HepG2 (cell line): Measurements from ENCODE around the gene VTI1B. TPM values are rescaled to one million over a fixed set of nuclear protein-coding genes. Genes with fewer than 3 reads are reported as not detected.

Experiments used
- ATRX ChIP-seq: sonication (generic); formaldehyde crosslinking; IDR thresholded peaks from 2 replicates; pipeline ENCODE4 v1.4.0; 2020; ENCODE audit warnings: missing genetic modification reagents, borderline replicate concordance
- ERF ChIP-seq: IDR thresholded peaks from 2 replicates; pipeline ENCODE4 v1.6.1; 2018; ENCODE audit warnings: missing biosample characterization, missing genetic modification reagents
- ETV5 ChIP-seq: IDR thresholded peaks from 2 replicates; pipeline ENCODE4 v1.6.1; 2018; ENCODE audit warnings: missing biosample characterization, missing genetic modification reagents, inconsistent platforms, borderline replicate concordance
- ETV6 ChIP-seq: sonication (generic); formaldehyde crosslinking; conservative IDR thresholded peaks from 2 replicates; pipeline ENCODE4 v1.4.0; 2020; ENCODE audit warnings: missing genetic modification reagents
- KAT7 ChIP-seq: IDR thresholded peaks from 2 replicates; pipeline ENCODE4 v1.6.1; 2018; ENCODE audit warnings: borderline replicate concordance, missing compliant biosample characterization
- LCORL ChIP-seq, 2 experiments: fragments of 450-650 bp in 1 of 2; sonication (generic) in 1 of 2; formaldehyde crosslinking in 1 of 2; IDR thresholded peaks; 2 replicates each; pipeline versions ENCODE4 v1.5.0 to v1.6.1; 2017 to 2020; ENCODE audit warnings: antibody characterized with exemption in 1 of 2, missing genetic modification reagents in 1 of 2
- MTA1 ChIP-seq: sonication (generic); formaldehyde crosslinking; IDR thresholded peaks from 2 replicates; pipeline ENCODE4 v1.4.0; 2020; ENCODE audit warnings: missing genetic modification reagents, mild to moderate bottlenecking, borderline replicate concordance
- NONO ChIP-seq, 2 experiments: fragments of 450-650 bp in 1 of 2; sonication (generic) in 1 of 2; formaldehyde crosslinking in 1 of 2; IDR thresholded peaks in 1 of 2; conservative IDR thresholded peaks in 1 of 2; 2 replicates each; pipeline versions ENCODE4 v1.6.1 to v1.8.0; 2017 to 2022; ENCODE audit warnings: mild to moderate bottlenecking in 1 of 2, missing genetic modification reagents in 1 of 2, moderate library complexity in 1 of 2
- PRMT3 ChIP-seq: sonication (generic); formaldehyde crosslinking; IDR thresholded peaks from 2 replicates; pipeline ENCODE4 v1.8.1; 2022; ENCODE audit warnings: low read depth, mild to moderate bottlenecking, moderate library complexity, missing genetic modification reagents, borderline replicate concordance
- SKI ChIP-seq: fragments of 450-650 bp; IDR thresholded peaks from one replicate; pipeline ENCODE4 v1.6.1; 2018; ENCODE audit warnings: mild to moderate bottlenecking; ENCODE audit not compliant: partially characterized antibody
- XBP1 ChIP-seq: sonication (generic); formaldehyde crosslinking; IDR thresholded peaks from 2 replicates; pipeline ENCODE4 v1.5.0; 2020; ENCODE audit warnings: missing genetic modification reagents
- ZMYM4 ChIP-seq: sonication (generic); formaldehyde crosslinking; IDR thresholded peaks from 2 replicates; pipeline ENCODE4 v1.8.1; 2023; ENCODE audit warnings: mild to moderate bottlenecking, missing genetic modification reagents
- ZNF124 ChIP-seq: sonication (generic); formaldehyde crosslinking; IDR thresholded peaks from 2 replicates; pipeline ENCODE4 v1.4.0; 2020; ENCODE audit warnings: missing genetic modification reagents
- ZNF598 ChIP-seq: sonication (generic); formaldehyde crosslinking; IDR thresholded peaks from 2 replicates; pipeline ENCODE4 v1.5.1; 2020; ENCODE audit warnings: mild to moderate bottlenecking, missing genetic modification reagents, borderline replicate concordance
- ZSCAN21 ChIP-seq: sonication (generic); formaldehyde crosslinking; IDR thresholded peaks from 2 replicates; pipeline ENCODE4 v1.8.0; 2022; ENCODE audit warnings: mild to moderate bottlenecking, missing genetic modification reagents, moderate library complexity, borderline replicate concordance
- polyA plus RNA-seq, 8 experiments: library from polyadenylated mRNA; depleted of rRNA in 3 of 8; stranded (reverse) in 7 of 8; unstranded in 1 of 8; fragments of >200 nt; fragmentation: Illumina TruSeq in 4 of 8; extraction: Trizol in 4 of 8; gene quantifications; 2 replicates each; pipeline versions ENCODE4 v1.2.1 to v1.2.3, GENCODE V29; 2011 to 2016; ENCODE audit warnings: low read depth in 4 of 8, missing spikeins in 1 of 8, mixed read lengths in 1 of 8; ENCODE audit not compliant: insufficient read depth in 1 of 8
- total RNA-seq, 5 experiments: library from RNA; depleted of rRNA; stranded (reverse); fragments of >200 nt; fragmentation: Illumina TruSeq; extraction: Trizol; gene quantifications; 2 replicates each; pipeline ENCODE4 v1.2.3, GENCODE V29; 2016; ENCODE audit warnings: low read depth in 1 of 5
- TF ChIP-seq, protein P1 (sequence below): sonication (generic); formaldehyde crosslinking; IDR thresholded peaks from 2 replicates; pipeline ENCODE4 v1.8.0; 2022; ENCODE audit warnings: mild to moderate bottlenecking, missing genetic modification reagents, moderate library complexity
- TF ChIP-seq, protein P2 (sequence below): sonication (generic); formaldehyde crosslinking; IDR thresholded peaks from 2 replicates; pipeline ENCODE4 v1.4.0; 2020; ENCODE audit warnings: mild to moderate bottlenecking, missing genetic modification reagents
- TF ChIP-seq, protein P3 (sequence below): sonication (generic); formaldehyde crosslinking; IDR thresholded peaks from 2 replicates; pipeline ENCODE4 v1.8.1; 2023; ENCODE audit warnings: mild to moderate bottlenecking, missing genetic modification reagents
- TF ChIP-seq, protein P4 (sequence below): sonication (generic); formaldehyde crosslinking; IDR thresholded peaks from 2 replicates; pipeline ENCODE4 v1.4.0; 2020; ENCODE audit warnings: missing genetic modification reagents

VTI1B gene
- total and polyA plus RNA-seq, 2 of the 13 experiments (the other 11 are each of a cell fraction or from before 2014, with no cell fraction given) = 39.0 to 103 TPM

DNA sequence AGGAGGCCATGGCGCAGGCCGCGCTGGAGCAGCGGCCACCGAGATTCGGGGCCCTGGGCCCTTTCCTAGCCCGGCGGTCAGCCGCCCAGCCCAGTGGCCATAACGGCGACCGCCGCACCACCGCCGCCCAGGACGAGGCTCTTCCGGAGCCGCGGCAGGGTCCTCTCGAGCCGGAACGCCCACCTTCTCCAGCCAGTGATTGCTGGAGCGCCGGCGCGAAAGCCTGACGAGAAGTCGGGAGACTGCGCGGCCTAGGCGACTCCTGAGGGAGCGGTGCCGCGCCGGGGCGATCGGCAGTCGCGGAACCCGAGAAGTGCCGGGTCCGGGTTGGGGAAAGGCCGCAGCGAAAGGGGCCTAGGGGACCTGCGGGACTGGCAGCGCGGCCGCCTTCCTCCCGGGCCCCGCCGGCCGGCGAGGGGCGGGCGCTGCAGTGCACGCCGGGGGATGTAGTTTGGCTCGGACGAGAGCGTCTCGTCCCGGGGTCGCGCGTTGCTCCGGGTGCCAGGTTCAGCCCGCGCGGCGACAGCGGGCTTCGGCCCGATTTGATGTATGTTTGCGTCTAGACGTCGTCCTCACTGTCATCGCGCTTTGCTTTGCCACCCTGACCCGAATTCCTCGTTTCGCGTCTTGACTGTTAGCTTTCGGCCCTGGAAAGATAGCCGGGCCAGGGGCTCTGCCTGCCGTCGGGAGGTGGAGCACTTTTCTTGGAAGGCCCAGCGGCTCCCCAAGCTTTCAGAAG is at the start of gene VTI1B (continued):
- TF ChIP-seq ATRX = no peak
- 0 out of 2 replicates have a peak, but pooled peaks have one; percentile 34 for TF ChIP-seq XBP1
- TF ChIP-seq SKI = peak; percentile 58
- TF ChIP-seq, protein P1, sequence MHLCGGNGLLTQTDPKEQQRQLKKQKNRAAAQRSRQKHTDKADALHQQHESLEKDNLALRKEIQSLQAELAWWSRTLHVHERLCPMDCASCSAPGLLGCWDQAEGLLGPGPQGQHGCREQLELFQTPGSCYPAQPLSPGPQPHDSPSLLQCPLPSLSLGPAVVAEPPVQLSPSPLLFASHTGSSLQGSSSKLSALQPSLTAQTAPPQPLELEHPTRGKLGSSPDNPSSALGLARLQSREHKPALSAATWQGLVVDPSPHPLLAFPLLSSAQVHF (CRISPR knock-in tag) = 0 out of 2 replicates have a peak, but pooled peaks have one; percentile 32
- no peak; the same call in 1 of the 2 replicates for TF ChIP-seq ETV6
- TF ChIP-seq ZMYM4 (CRISPR knock-in tag) = peak; percentile 54
- TF ChIP-seq ZNF124 (CRISPR knock-in tag) = peak; percentile 56; the same call in 1 of the 2 replicates
- TF ChIP-seq ZSCAN21 (CRISPR knock-in tag) = peak; percentile 21; the same call in 1 of the 2 replicates
- TF ChIP-seq ERF (CRISPR knock-in tag) = peak; percentile 54; the same call in 1 of the 2 replicates
- TF ChIP-seq MTA1 (CRISPR knock-in tag) = peak; percentile 84; the same call in 1 of the 2 replicates
- TF ChIP-seq, protein P2, sequence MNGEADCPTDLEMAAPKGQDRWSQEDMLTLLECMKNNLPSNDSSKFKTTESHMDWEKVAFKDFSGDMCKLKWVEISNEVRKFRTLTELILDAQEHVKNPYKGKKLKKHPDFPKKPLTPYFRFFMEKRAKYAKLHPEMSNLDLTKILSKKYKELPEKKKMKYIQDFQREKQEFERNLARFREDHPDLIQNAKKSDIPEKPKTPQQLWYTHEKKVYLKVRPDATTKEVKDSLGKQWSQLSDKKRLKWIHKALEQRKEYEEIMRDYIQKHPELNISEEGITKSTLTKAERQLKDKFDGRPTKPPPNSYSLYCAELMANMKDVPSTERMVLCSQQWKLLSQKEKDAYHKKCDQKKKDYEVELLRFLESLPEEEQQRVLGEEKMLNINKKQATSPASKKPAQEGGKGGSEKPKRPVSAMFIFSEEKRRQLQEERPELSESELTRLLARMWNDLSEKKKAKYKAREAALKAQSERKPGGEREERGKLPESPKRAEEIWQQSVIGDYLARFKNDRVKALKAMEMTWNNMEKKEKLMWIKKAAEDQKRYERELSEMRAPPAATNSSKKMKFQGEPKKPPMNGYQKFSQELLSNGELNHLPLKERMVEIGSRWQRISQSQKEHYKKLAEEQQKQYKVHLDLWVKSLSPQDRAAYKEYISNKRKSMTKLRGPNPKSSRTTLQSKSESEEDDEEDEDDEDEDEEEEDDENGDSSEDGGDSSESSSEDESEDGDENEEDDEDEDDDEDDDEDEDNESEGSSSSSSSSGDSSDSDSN (CRISPR knock-in tag) = peak; percentile 90; the same call in 1 of the 2 replicates
- TF ChIP-seq, protein P3, sequence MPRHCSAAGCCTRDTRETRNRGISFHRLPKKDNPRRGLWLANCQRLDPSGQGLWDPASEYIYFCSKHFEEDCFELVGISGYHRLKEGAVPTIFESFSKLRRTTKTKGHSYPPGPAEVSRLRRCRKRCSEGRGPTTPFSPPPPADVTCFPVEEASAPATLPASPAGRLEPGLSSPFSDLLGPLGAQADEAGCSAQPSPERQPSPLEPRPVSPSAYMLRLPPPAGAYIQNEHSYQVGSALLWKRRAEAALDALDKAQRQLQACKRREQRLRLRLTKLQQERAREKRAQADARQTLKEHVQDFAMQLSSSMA (CRISPR knock-in tag) = peak; percentile 87; the same call in 1 of the 2 replicates
- TF ChIP-seq ETV5 (CRISPR knock-in tag) = peak; percentile 51; the same call in 1 of the 2 replicates
- no peak for TF ChIP-seq LCORL (IDR thresholded peaks at IDR 0.05)
- TF ChIP-seq LCORL (CRISPR knock-in tag; IDR thresholded peaks at IDR 0.05) = peak; percentile 69
- peak; percentile 92; the same call in 1 of the 2 replicates for TF ChIP-seq KAT7 (CRISPR knock-in tag)
- TF ChIP-seq, protein P4, sequence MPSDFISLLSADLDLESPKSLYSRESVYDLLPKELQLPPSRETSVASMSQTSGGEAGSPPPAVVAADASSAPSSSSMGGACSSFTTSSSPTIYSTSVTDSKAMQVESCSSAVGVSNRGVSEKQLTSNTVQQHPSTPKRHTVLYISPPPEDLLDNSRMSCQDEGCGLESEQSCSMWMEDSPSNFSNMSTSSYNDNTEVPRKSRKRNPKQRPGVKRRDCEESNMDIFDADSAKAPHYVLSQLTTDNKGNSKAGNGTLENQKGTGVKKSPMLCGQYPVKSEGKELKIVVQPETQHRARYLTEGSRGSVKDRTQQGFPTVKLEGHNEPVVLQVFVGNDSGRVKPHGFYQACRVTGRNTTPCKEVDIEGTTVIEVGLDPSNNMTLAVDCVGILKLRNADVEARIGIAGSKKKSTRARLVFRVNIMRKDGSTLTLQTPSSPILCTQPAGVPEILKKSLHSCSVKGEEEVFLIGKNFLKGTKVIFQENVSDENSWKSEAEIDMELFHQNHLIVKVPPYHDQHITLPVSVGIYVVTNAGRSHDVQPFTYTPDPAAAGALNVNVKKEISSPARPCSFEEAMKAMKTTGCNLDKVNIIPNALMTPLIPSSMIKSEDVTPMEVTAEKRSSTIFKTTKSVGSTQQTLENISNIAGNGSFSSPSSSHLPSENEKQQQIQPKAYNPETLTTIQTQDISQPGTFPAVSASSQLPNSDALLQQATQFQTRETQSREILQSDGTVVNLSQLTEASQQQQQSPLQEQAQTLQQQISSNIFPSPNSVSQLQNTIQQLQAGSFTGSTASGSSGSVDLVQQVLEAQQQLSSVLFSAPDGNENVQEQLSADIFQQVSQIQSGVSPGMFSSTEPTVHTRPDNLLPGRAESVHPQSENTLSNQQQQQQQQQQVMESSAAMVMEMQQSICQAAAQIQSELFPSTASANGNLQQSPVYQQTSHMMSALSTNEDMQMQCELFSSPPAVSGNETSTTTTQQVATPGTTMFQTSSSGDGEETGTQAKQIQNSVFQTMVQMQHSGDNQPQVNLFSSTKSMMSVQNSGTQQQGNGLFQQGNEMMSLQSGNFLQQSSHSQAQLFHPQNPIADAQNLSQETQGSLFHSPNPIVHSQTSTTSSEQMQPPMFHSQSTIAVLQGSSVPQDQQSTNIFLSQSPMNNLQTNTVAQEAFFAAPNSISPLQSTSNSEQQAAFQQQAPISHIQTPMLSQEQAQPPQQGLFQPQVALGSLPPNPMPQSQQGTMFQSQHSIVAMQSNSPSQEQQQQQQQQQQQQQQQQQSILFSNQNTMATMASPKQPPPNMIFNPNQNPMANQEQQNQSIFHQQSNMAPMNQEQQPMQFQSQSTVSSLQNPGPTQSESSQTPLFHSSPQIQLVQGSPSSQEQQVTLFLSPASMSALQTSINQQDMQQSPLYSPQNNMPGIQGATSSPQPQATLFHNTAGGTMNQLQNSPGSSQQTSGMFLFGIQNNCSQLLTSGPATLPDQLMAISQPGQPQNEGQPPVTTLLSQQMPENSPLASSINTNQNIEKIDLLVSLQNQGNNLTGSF (CRISPR knock-in tag) = peak; percentile 44; the same call in 1 of the 2 replicates
- peak; percentile 50; the same call in 1 of the 2 replicates for TF ChIP-seq ZNF598 (CRISPR knock-in tag)
- no peak for TF ChIP-seq NONO (IDR thresholded peaks at IDR 0.05)
- peak; percentile 75 for TF ChIP-seq NONO (CRISPR knock-in tag; conservative IDR thresholded peaks at IDR 0.05)
- TF ChIP-seq PRMT3 (CRISPR knock-in tag) = peak; percentile 69; the same call in 1 of the 2 replicates
